ENCODE measurements around the gene HLF.

HLF gene

DNA sequence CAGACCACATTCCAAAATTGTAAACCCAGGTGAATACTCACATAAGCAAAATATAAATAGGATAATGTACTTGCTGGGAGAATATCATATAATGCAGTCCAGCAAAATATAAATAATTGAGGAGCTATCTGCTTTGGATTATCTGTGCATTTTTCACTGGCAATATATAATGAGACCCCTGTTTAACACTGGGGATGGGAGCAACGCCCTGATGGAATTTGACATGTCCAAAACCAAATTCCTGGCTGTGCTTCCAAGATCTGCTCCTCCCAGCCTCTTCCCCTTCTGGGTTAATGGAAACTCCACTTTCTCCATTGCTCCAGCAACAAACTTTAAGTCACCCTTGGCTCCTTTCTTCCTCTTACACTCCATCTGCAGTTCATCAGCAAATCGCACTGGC is 35.5 kb upstream of the HLF start:
- Histone ChIP-seq H3K27me3 (replicated peaks; ENCODE audit: insufficient read depth, low read length) (no peaks in the 10 kb centered on the region), H3K79me2 (ENCODE audit: low read length) (no peaks in the 10 kb centered on the region), H3F3A (ENCODE audit: insufficient read depth, low read length) (no peaks in the 10 kb centered on the region), H3K9ac (ENCODE audit: low read length) (no peak overlapping the region), H3K36me3 (replicated peaks; ENCODE audit: insufficient read depth, low read length) (no peaks in the 10 kb centered on the region), H3K9me2 (replicated peaks; ENCODE audit: insufficient read depth, low read length) (no peaks in the 10 kb centered on the region), H3K9me3 (replicated peaks; ENCODE audit: insufficient read depth, low read length) (no peaks in the 10 kb centered on the region), H3K4me1 (ENCODE audit: low read length) (no peaks in the 10 kb centered on the region), H3K27ac (ENCODE audit: low read length) (no peak overlapping the region), H3K4me3 (ENCODE audit: low read length) (no peak overlapping the region), H3K4me2 (ENCODE audit: low read depth, low read length) (no peak overlapping the region), H2AFZ (ENCODE audit: low read length) (no peak overlapping the region), H4K20me1 (ENCODE audit: insufficient read depth, low read length) (no peaks in the 10 kb centered on the region)
- DNase-seq = no peak
- TF ChIP-seq EZH2phosphoT487 (IDR thresholded peaks at IDR 0.05; ENCODE audit: low read length) = no peak
- TF ChIP-seq EZH2 (optimal IDR thresholded peaks at IDR 0.05; ENCODE audit: low read depth, low read length) = no peak
- TF ChIP-seq, protein P1, sequence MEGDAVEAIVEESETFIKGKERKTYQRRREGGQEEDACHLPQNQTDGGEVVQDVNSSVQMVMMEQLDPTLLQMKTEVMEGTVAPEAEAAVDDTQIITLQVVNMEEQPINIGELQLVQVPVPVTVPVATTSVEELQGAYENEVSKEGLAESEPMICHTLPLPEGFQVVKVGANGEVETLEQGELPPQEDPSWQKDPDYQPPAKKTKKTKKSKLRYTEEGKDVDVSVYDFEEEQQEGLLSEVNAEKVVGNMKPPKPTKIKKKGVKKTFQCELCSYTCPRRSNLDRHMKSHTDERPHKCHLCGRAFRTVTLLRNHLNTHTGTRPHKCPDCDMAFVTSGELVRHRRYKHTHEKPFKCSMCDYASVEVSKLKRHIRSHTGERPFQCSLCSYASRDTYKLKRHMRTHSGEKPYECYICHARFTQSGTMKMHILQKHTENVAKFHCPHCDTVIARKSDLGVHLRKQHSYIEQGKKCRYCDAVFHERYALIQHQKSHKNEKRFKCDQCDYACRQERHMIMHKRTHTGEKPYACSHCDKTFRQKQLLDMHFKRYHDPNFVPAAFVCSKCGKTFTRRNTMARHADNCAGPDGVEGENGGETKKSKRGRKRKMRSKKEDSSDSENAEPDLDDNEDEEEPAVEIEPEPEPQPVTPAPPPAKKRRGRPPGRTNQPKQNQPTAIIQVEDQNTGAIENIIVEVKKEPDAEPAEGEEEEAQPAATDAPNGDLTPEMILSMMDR (IDR thresholded peaks at IDR 0.05; ENCODE audit: low read length) = no peak

GRCh38 chr17:55230716-55231115 is 34.0 kb upstream of the HLF start:
- H3K9ac ChIP-seq (ENCODE audit: low read length) = no peak overlapping the region
- no peak overlapping the region for H2AFZ ChIP-seq (ENCODE audit: low read length)
- H3K27me3 ChIP-seq (replicated peaks; ENCODE audit: insufficient read depth, low read length) = no peaks in the 10 kb centered on the region
- no peaks in the 10 kb centered on the region for H3K9me3 ChIP-seq (replicated peaks; ENCODE audit: insufficient read depth, low read length)
- no peaks in the 10 kb centered on the region for H3K9me2 ChIP-seq (replicated peaks; ENCODE audit: insufficient read depth, low read length)
- H3K36me3 ChIP-seq (replicated peaks; ENCODE audit: insufficient read depth, low read length) = no peaks in the 10 kb centered on the region
- no peak for DNase-seq
- no peak overlapping the region for H3K4me2 ChIP-seq (ENCODE audit: low read depth, low read length)
- no peaks in the 10 kb centered on the region for H4K20me1 ChIP-seq (ENCODE audit: insufficient read depth, low read length)
- no peaks in the 10 kb centered on the region for H3K79me2 ChIP-seq (ENCODE audit: low read length)
- H3K4me1 ChIP-seq (ENCODE audit: low read length) = no peaks in the 10 kb centered on the region
- no peaks in the 10 kb centered on the region for H3F3A ChIP-seq (ENCODE audit: insufficient read depth, low read length)
- TF ChIP-seq, protein P1 (IDR thresholded peaks at IDR 0.05; ENCODE audit: low read length) = no peak
- TF ChIP-seq EZH2 (optimal IDR thresholded peaks at IDR 0.05; ENCODE audit: low read depth, low read length) = no peak
- no peak for TF ChIP-seq EZH2phosphoT487 (IDR thresholded peaks at IDR 0.05; ENCODE audit: low read length)
- no peak overlapping the region for H3K4me3 ChIP-seq (ENCODE audit: low read length)
- H3K27ac ChIP-seq (ENCODE audit: low read length) = no peak overlapping the region

DNA sequence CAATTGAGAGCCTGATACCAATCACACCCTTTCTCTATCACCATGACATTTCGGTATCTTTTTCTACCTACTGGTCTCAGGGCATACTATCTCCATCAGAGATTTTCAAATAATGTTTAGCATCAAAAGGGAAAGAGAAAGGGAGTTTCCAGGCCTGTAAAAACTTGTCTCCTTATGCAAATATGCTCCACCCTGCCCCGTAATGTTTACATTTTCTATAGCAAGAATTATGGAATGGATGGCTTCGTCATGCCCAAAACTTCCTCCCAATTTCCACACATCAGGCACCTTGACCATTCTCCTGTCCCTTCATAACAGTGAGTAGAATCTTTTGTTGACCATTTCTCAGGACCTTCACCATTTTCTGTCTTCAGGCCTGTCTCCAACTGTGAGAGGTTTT is 30.9 kb upstream of the HLF start:
- TF ChIP-seq, protein P1 (IDR thresholded peaks at IDR 0.05; ENCODE audit: low read length) = no peak
- TF ChIP-seq EZH2 (optimal IDR thresholded peaks at IDR 0.05; ENCODE audit: low read depth, low read length) (no peak), EZH2phosphoT487 (IDR thresholded peaks at IDR 0.05; ENCODE audit: low read length) (no peak)
- Histone ChIP-seq H3F3A (ENCODE audit: insufficient read depth, low read length) (peaks cover 4% of the 10 kb centered on the region; the same call in 1 of the 2 replicates), H3K9ac (ENCODE audit: low read length) (no peak overlapping the region), H3K27ac (ENCODE audit: low read length) (no peak overlapping the region), H3K4me2 (ENCODE audit: low read depth, low read length) (no peak overlapping the region), H4K20me1 (ENCODE audit: insufficient read depth, low read length) (no peaks in the 10 kb centered on the region), H3K9me3 (replicated peaks; ENCODE audit: insufficient read depth, low read length) (no peaks in the 10 kb centered on the region), H3K4me3 (ENCODE audit: low read length) (no peak overlapping the region), H3K4me1 (ENCODE audit: low read length) (peaks cover 11% of the 10 kb centered on the region), H2AFZ (ENCODE audit: low read length) (no peak overlapping the region), H3K79me2 (ENCODE audit: low read length) (no peaks in the 10 kb centered on the region), H3K9me2 (replicated peaks; ENCODE audit: insufficient read depth, low read length) (no peaks in the 10 kb centered on the region), H3K27me3 (replicated peaks; ENCODE audit: insufficient read depth, low read length) (no peaks in the 10 kb centered on the region), H3K36me3 (replicated peaks; ENCODE audit: insufficient read depth, low read length) (no peaks in the 10 kb centered on the region)
- no peak for DNase-seq

Data from MM.1S (cell line).